ENCODE results near the gene UFSP2. TPM values are rescaled to one million over a fixed set of nuclear protein-coding genes. Genes with fewer than 3 reads are reported as not detected.

Gene UFSP2
- total and polyA plus RNA-seq, 7 donors: 15.0 to 56.0 (median 31.3) TPM

- Histone ChIP-seq H3K4me1 (no peaks in the 10 kb centered on the region), H3K9me3 (no peaks in the 10 kb centered on the region), H3K27ac (no peak overlapping the region), H3K27me3 (no peaks in the 10 kb centered on the region), H3K36me3 (peaks cover 0 to 30% (median 0%) of the 10 kb centered on the region in 4 donors), H3K4me3 (no peak overlapping the region)
- no peak for TF ChIP-seq CTCF (IDR thresholded peaks at IDR 0.05)
- no peak for TF ChIP-seq POLR2A (IDR thresholded peaks at IDR 0.05)
- no peak for TF ChIP-seq EP300 (IDR thresholded peaks at IDR 0.05)
- TF ChIP-seq POLR2AphosphoS5 (IDR thresholded peaks at IDR 0.05): no peak
- WGBS, 2 donors: 87 to 92% methylated on average over 7 of the region's 7 CpGs
- no peak for DNase-seq
- intact Hi-C loops (cut with DNase I): no loop called here
Observed at GRCh38 chr4:185357733-185358440, 67.9 kb downstream of the UFSP2 start.

GRCh38 chr4:185357211-185357610, 68.6 kb downstream of the UFSP2 start:
- TF ChIP-seq POLR2A (IDR thresholded peaks at IDR 0.05) (no peak), CTCF (IDR thresholded peaks at IDR 0.05) (no peak), EP300 (IDR thresholded peaks at IDR 0.05) (no peak), POLR2AphosphoS5 (IDR thresholded peaks at IDR 0.05) (no peak)
- intact Hi-C loops (cut with DNase I): no loop called here
- Histone ChIP-seq H3K27ac (no peak overlapping the region), H3K4me1 (no peaks in the 10 kb centered on the region), H3K27me3 (no peaks in the 10 kb centered on the region), H3K4me3 (no peak overlapping the region), H3K9me3 (no peaks in the 10 kb centered on the region), H3K36me3 (peaks cover 0 to 32% (median 0%) of the 10 kb centered on the region in 4 donors)
- no peak for DNase-seq
- 87 to 94% methylated on average over 5 of the region's 5 CpGs for WGBS, 2 donors

GRCh38 chr4:185352741-185353140, 73.0 kb downstream of the UFSP2 start:
- intact Hi-C loops (cut with DNase I): no loop called here
- Histone ChIP-seq H3K4me1 (peaks cover 0 to 6% (median 0%) of the 10 kb centered on the region in 4 donors), H3K27me3 (no peaks in the 10 kb centered on the region), H3K27ac (no peak overlapping the region), H3K9me3 (no peaks in the 10 kb centered on the region), H3K36me3 (peaks cover 0 to 34% (median 0%) of the 10 kb centered on the region in 4 donors), H3K4me3 (no peak overlapping the region)
- WGBS, 2 donors: 97% methylated on average over 2 of the region's 2 CpGs
- TF ChIP-seq POLR2AphosphoS5 (IDR thresholded peaks at IDR 0.05) (no peak), CTCF (IDR thresholded peaks at IDR 0.05) (no peak), POLR2A (IDR thresholded peaks at IDR 0.05) (no peak), EP300 (IDR thresholded peaks at IDR 0.05) (no peak)
- DNase-seq: no peak

GRCh38 chr4:185352202-185352601, 73.6 kb downstream of the UFSP2 start:
- H3K9me3 ChIP-seq: no peaks in the 10 kb centered on the region
- DNase-seq: no peak
- peaks cover 0 to 32% (median 0%) of the 10 kb centered on the region in 4 donors for H3K36me3 ChIP-seq
- WGBS, 2 donors: 92 to 93% methylated on average over 7 of the region's 7 CpGs
- intact Hi-C loops (cut with DNase I): no loop called here
- no peak overlapping the region for H3K4me3 ChIP-seq
- H3K27ac ChIP-seq: no peak overlapping the region
- peaks cover 0 to 11% (median under 1%) of the 10 kb centered on the region in 4 donors for H3K4me1 ChIP-seq
- TF ChIP-seq POLR2AphosphoS5 (IDR thresholded peaks at IDR 0.05) (no peak), EP300 (IDR thresholded peaks at IDR 0.05) (no peak), POLR2A (IDR thresholded peaks at IDR 0.05) (no peak), CTCF (IDR thresholded peaks at IDR 0.05) (no peak)
- H3K27me3 ChIP-seq: no peaks in the 10 kb centered on the region

All from sigmoid colon (tissue), 7 donors.